ENCODE measurements around the gene ZYX.
"Not testable (repeated sequence)": the region's sequence is repeated elsewhere in the genome, so short reads cannot be mapped to it uniquely, and the experiment has no call there.

Gene ZYX

GRCh38 chr7:143385891-143386781, 5.0 kb downstream of the ZYX start:
- DNase-seq (ENCODE audit: low read depth in 3 of 3): no peak

- DNase-seq (ENCODE audit: low read depth in 3 of 3): no peak
Observed at GRCh38 chr7:143387156-143387975, 6.2 kb downstream of the ZYX start.

- no peak for DNase-seq (ENCODE audit: low read depth in 3 of 3)
Observed at GRCh38 chr7:143388051-143388450, 6.9 kb downstream of the ZYX start.

- DNase-seq (ENCODE audit: low read depth in 3 of 3): no peak
Observed at GRCh38 chr7:143388491-143389101, 7.5 kb downstream of the ZYX start.

- DNase-seq (ENCODE audit: low read depth in 3 of 3): no peak
Observed at GRCh38 chr7:143389316-143390103, 8.4 kb downstream of the ZYX start.

GRCh38 chr7:143390104-143390772, 9.1 kb downstream of the ZYX start:
- DNase-seq (ENCODE audit: low read depth in 3 of 3): no peak

- DNase-seq (ENCODE audit: low read depth in 3 of 3): no peak
Observed at GRCh38 chr7:143390773-143391317, 9.7 kb downstream of the ZYX start.

GRCh38 chr7:143391462-143392404, 10.6 kb downstream of the ZYX start:
- DNase-seq (ENCODE audit: low read depth in 3 of 3): no peak

GRCh38 chr7:143392427-143392826, 11.3 kb downstream of the ZYX start:
- not testable (repeated sequence) for DNase-seq (ENCODE audit: low read depth in 3 of 3)

- no peak for DNase-seq (ENCODE audit: low read depth in 3 of 3)
Observed at GRCh38 chr7:143392875-143393266, 11.7 kb downstream of the ZYX start.

- DNase-seq (ENCODE audit: low read depth in 3 of 3): no peak
Observed at GRCh38 chr7:143393267-143394041, 12.3 kb downstream of the ZYX start.

- DNase-seq (ENCODE audit: low read depth in 3 of 3): no peak
Observed at GRCh38 chr7:143394068-143394467, 12.9 kb downstream of the ZYX start.

GRCh38 chr7:143394777-143395176, 13.6 kb downstream of the ZYX start:
- DNase-seq (ENCODE audit: low read depth in 3 of 3): no peak

- no peak for DNase-seq (ENCODE audit: low read depth in 3 of 3)
Observed at GRCh38 chr7:143395187-143396149, 14.3 kb downstream of the ZYX start.

GRCh38 chr7:143396182-143396581, 15.0 kb downstream of the ZYX start:
- no peak for DNase-seq (ENCODE audit: low read depth in 3 of 3)

- DNase-seq (ENCODE audit: low read depth in 3 of 3): no peak
Observed at GRCh38 chr7:143396625-143397556, 15.7 kb downstream of the ZYX start.

All from stimulated activated CD4-positive, alpha-beta T cell treated with anti-CD3 and anti-CD28 coated beads, TNF-alpha, amount 100 ng/mL, for 4 hours (primary cell).